PC-3 (cell line): ENCODE results near the gene C1orf21. TPM values are rescaled to one million over a fixed set of nuclear protein-coding genes. Genes with fewer than 3 reads are reported as not detected.

Source experiments
- ATAC-seq: fragments of 200-7000 bp; cut with Tn5 transposase; 2 replicates; pipeline ENCODE4 v1.9.1; 2020; ENCODE audit warnings: mild to moderate bottlenecking, moderate library complexity
- BruUV-seq: library from RNA; stranded (reverse); fragments of 400-500 nt; replicated peaks from 2 replicates; lab custom pipeline; 2021; lab: Mats Ljungman, UMichigan
- CTCF ChIA-PET: fragments of 300-600 bp; sonication (Branson Sonifier 250); formaldehyde crosslinking; loops from one replicate; lab custom pipeline; 2022; ENCODE audit warnings: antibody characterized with exemption; lab: Charles Lee
- POLR2A ChIA-PET: fragments of 300-600 bp; sonication (Branson Sonifier 250); formaldehyde crosslinking; loops from one replicate; lab custom pipeline; 2022; ENCODE audit warnings: antibody characterized with exemption; ENCODE audit not compliant: unreplicated experiment; lab: Charles Lee
- DNase-seq: peaks from one replicate; pipeline ENCODE4 v3.0.0-alpha.2; 2015
- H2AFZ ChIP-seq: fragments of 300-600 bp; sonication (generic); 2 replicates; pipeline ENCODE4 v1.6.0; 2016; ENCODE audit warnings: antibody characterized with exemption, low read length
- H3F3A ChIP-seq: fragments of 300-600 bp; sonication (generic); one replicate; pipeline ENCODE4 v1.6.0; 2017; ENCODE audit warnings: antibody characterized with exemption, low read length, control low read depth, mild to moderate bottlenecking; ENCODE audit not compliant: unreplicated experiment
- H3K27ac ChIP-seq: fragments of 300-600 bp; sonication (generic); 2 replicates; pipeline ENCODE4 v1.5.1; 2016; ENCODE audit warnings: mild to moderate bottlenecking, low read length
- H3K27me3 ChIP-seq: fragments of 300-600 bp; sonication (generic); 2 replicates; pipeline ENCODE4 v1.6.1; 2016; ENCODE audit warnings: low read length, mixed read lengths
- H3K36me3 ChIP-seq: fragments of 300-600 bp; sonication (generic); 2 replicates; pipeline ENCODE4 v1.6.1; 2016; ENCODE audit warnings: low read depth, mixed run types, low read length, mixed read lengths
- H3K4me1 ChIP-seq: fragments of 300-600 bp; sonication (generic); 2 replicates; pipeline ENCODE4 v1.5.1; 2016; ENCODE audit warnings: low read length; ENCODE audit not compliant: insufficient read depth
- H3K4me2 ChIP-seq: fragments of 300-600 bp; sonication (generic); 2 replicates; pipeline ENCODE4 v1.6.0; 2016; ENCODE audit warnings: low read length
- H3K4me3 ChIP-seq: fragments of 300-600 bp; sonication (generic); 2 replicates; pipeline ENCODE4 v1.5.1; 2016; ENCODE audit warnings: mild to moderate bottlenecking, low read length, mixed read lengths
- H3K79me2 ChIP-seq: fragments of 300-600 bp; sonication (generic); 2 replicates; pipeline ENCODE4 v1.6.1; 2017; ENCODE audit warnings: low read length, mixed read lengths
- H3K9ac ChIP-seq: fragments of 300-600 bp; sonication (generic); 2 replicates; pipeline ENCODE4 v1.6.0; 2016; ENCODE audit warnings: mild to moderate bottlenecking, low read length
- H3K9me2 ChIP-seq: fragments of 300-600 bp; sonication (generic); replicated peaks from 2 replicates; pipeline ENCODE4 v1.6.1; 2016; ENCODE audit warnings: mixed run types, low read length, mixed read lengths
- H3K9me3 ChIP-seq: fragments of 300-600 bp; sonication (generic); 2 replicates; pipeline ENCODE4 v1.6.1; 2016; ENCODE audit warnings: low read length, mixed read lengths
- H4K20me1 ChIP-seq: fragments of 300-600 bp; sonication (generic); 2 replicates; pipeline ENCODE4 v1.6.1; 2016; ENCODE audit warnings: low read length, mixed read lengths
- EZH2 ChIP-seq: fragments of 300-600 bp; sonication (generic); IDR thresholded peaks from one replicate; pipeline ENCODE4 v1.6.1; 2017; ENCODE audit warnings: antibody characterized with exemption, mild to moderate bottlenecking, low read length; ENCODE audit not compliant: unreplicated experiment
- EZH2phosphoT487 ChIP-seq: fragments of 300-600 bp; sonication (generic); IDR thresholded peaks from 2 replicates; pipeline ENCODE4 v1.6.1; 2018; ENCODE audit warnings: mild to moderate bottlenecking, antibody characterized with exemption, low read length, borderline replicate concordance
- intact Hi-C: fragments of 100-400 bp; cut with micrococcal nuclease; formaldehyde crosslinking; loops from 2 replicates; pipeline ENCODE4 v1.9.0; 2023
- total RNA-seq: library from RNA; depleted of rRNA; stranded (reverse); fragments of >200 nt; gene quantifications from 2 replicates; pipeline ENCODE4 v1.2.3, GENCODE V29; 2014
- TF ChIP-seq, protein P1 (sequence below): fragments of 300-600 bp; sonication (generic); conservative IDR thresholded peaks from 2 replicates; pipeline ENCODE4 v1.5.1; 2017; ENCODE audit warnings: antibody characterized with exemption, low read depth, mild to moderate bottlenecking, low read length

Gene C1orf21
- total RNA-seq, 1 experiment from 2014 or later = 1.3 TPM

DNA sequence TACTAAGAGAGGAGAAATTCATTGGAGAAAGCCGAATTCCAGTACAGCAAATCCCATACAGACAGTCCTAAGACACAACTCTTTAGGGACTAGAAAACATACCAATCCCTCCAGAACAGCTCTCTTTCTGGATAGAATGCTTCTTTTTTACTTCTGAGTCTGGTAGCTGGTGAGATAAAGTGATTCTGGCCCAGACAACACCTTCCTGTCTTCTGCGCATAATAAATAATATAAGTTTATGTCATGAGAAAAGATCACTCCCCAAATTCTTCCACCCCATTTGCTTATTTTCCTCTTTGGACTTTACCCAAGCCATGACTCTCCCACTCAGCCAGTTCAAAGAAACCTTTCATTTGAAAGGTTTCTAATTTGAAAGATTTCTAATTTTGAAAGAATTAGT is 269.4 kb downstream of the C1orf21 start:
- no peaks in the 10 kb centered on the region for H3K27me3 ChIP-seq
- no peaks in the 10 kb centered on the region for H4K20me1 ChIP-seq
- no peak overlapping the region for H3K27ac ChIP-seq
- no peaks in the 10 kb centered on the region for H3F3A ChIP-seq
- H3K9me3 ChIP-seq = no peaks in the 10 kb centered on the region
- no peak overlapping the region for H3K9ac ChIP-seq
- BruUV-seq = no TSS peak
- intact Hi-C loops = no loop called here
- CTCF ChIA-PET = no interaction called here
- H3K36me3 ChIP-seq = no peaks in the 10 kb centered on the region
- H3K4me3 ChIP-seq = no peak overlapping the region
- POLR2A ChIA-PET = no interaction called here
- H3K9me2 ChIP-seq = no peaks in the 10 kb centered on the region
- no peaks in the 10 kb centered on the region for H3K4me1 ChIP-seq
- H3K4me2 ChIP-seq = no peak overlapping the region
- no peak overlapping the region for H2AFZ ChIP-seq
- DNase-seq = no peak
- no peak for TF ChIP-seq EZH2phosphoT487
- TF ChIP-seq, protein P1, sequence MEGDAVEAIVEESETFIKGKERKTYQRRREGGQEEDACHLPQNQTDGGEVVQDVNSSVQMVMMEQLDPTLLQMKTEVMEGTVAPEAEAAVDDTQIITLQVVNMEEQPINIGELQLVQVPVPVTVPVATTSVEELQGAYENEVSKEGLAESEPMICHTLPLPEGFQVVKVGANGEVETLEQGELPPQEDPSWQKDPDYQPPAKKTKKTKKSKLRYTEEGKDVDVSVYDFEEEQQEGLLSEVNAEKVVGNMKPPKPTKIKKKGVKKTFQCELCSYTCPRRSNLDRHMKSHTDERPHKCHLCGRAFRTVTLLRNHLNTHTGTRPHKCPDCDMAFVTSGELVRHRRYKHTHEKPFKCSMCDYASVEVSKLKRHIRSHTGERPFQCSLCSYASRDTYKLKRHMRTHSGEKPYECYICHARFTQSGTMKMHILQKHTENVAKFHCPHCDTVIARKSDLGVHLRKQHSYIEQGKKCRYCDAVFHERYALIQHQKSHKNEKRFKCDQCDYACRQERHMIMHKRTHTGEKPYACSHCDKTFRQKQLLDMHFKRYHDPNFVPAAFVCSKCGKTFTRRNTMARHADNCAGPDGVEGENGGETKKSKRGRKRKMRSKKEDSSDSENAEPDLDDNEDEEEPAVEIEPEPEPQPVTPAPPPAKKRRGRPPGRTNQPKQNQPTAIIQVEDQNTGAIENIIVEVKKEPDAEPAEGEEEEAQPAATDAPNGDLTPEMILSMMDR = no peak
- no peak for TF ChIP-seq EZH2
- no peak for ATAC-seq
- no peaks in the 10 kb centered on the region for H3K79me2 ChIP-seq

DNA sequence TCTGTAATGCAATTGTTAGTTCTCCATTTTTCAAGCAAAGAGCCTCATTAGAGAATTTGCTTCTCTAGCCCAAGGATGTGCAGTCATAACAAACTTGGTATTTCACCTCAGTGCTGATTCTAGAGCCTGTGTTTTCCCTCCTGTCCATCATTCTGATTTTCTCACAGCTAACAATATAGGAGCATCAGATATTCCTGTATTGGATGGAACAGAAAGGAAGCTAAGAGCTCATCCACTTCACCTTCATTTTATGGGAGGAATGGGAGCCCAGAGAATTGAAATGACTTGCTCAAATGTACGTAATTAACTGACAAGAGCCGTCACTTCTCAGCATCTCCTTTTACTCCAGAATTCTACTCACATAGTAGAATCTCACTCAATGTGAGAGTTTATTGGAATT is 271.2 kb downstream of the C1orf21 start:
- H3K9me3 ChIP-seq = no peaks in the 10 kb centered on the region
- intact Hi-C loops = no loop called here
- POLR2A ChIA-PET = no interaction called here

More for the DNA sequence above, 271.2 kb downstream of the C1orf21 start:
- H3K4me3 ChIP-seq = no peak overlapping the region
- no peaks in the 10 kb centered on the region for H3K36me3 ChIP-seq
- H3K27ac ChIP-seq = no peak overlapping the region
- BruUV-seq = no TSS peak
- ATAC-seq (no peak), DNase-seq (no peak)
- CTCF ChIA-PET = no interaction called here
- no peaks in the 10 kb centered on the region for H3F3A ChIP-seq
- no peaks in the 10 kb centered on the region for H3K9me2 ChIP-seq
- no peaks in the 10 kb centered on the region for H3K27me3 ChIP-seq
- H2AFZ ChIP-seq = no peak overlapping the region
- no peak overlapping the region for H3K9ac ChIP-seq
- TF ChIP-seq, protein P1 = no peak
- TF ChIP-seq EZH2phosphoT487 (no peak), EZH2 (no peak)
- H3K4me1 ChIP-seq = no peaks in the 10 kb centered on the region
- H4K20me1 ChIP-seq = no peaks in the 10 kb centered on the region
- H3K79me2 ChIP-seq = no peaks in the 10 kb centered on the region
- no peak overlapping the region for H3K4me2 ChIP-seq
